DND-41 (cell line): Measurements from ENCODE around the gene KIFC3.

Experiments used
- ATAC-seq: fragments of 200-7000 bp; cut with Tn5 transposase; 3 replicates; pipeline ENCODE4 v1.9.1; 2021; ENCODE audit warnings: low read depth; ENCODE audit not compliant: insufficient read depth
- DNase-seq: peaks from one replicate; pipeline ENCODE4 v3.0.0-alpha.2; 2020
- H2AFZ ChIP-seq: 2 replicates; pipeline ENCODE4 v1.6.0; 2012; ENCODE audit warnings: low read depth, low read length
- H3K27ac ChIP-seq: 2 replicates; pipeline ENCODE4 v1.5.1; 2012; ENCODE audit warnings: low read length, inconsistent platforms
- H3K27me3 ChIP-seq: fragments of 200-600 bp; sonication (generic); 2 replicates; pipeline ENCODE4 v1.6.0; 2012; ENCODE audit warnings: low read length, mild to moderate bottlenecking, inconsistent platforms; ENCODE audit not compliant: insufficient read depth, poor library complexity
- H3K36me3 ChIP-seq: 2 replicates; pipeline ENCODE4 v1.5.1; 2012; ENCODE audit warnings: low read length, inconsistent platforms; ENCODE audit not compliant: insufficient read depth
- H3K4me1 ChIP-seq: 2 replicates; pipeline ENCODE4 v1.5.1; 2012; ENCODE audit warnings: mild to moderate bottlenecking, low read length; ENCODE audit not compliant: insufficient read depth
- H3K4me2 ChIP-seq: 2 replicates; pipeline ENCODE4 v1.6.0; 2012; ENCODE audit warnings: mild to moderate bottlenecking, moderate library complexity, low read length, inconsistent platforms; ENCODE audit not compliant: insufficient read depth
- H3K4me3 ChIP-seq, 2 experiments: fragments of 200-600 bp in 1 of 2; shearing (Covaris generic) in 1 of 2; 2 replicates each; pipeline ENCODE4 v1.5.1; 2012 to 2016; ENCODE audit warnings: inconsistent platforms in 2 of 2, low read length in 2 of 2, mild to moderate bottlenecking in 2 of 2, low read depth in 1 of 2, moderate library complexity in 1 of 2
- H3K79me2 ChIP-seq: 2 replicates; pipeline ENCODE4 v1.6.0; 2012; ENCODE audit warnings: low read length, inconsistent platforms; ENCODE audit not compliant: insufficient read depth
- H3K9ac ChIP-seq: 2 replicates; pipeline ENCODE4 v1.6.0; 2012; ENCODE audit warnings: low read depth, mild to moderate bottlenecking, inconsistent platforms, low read length, moderate library complexity
- H3K9me3 ChIP-seq: 2 replicates; pipeline ENCODE4 v1.5.1; 2012; ENCODE audit warnings: low read length, moderate library complexity, mild to moderate bottlenecking, inconsistent platforms; ENCODE audit not compliant: insufficient read depth, severe bottlenecking
- H4K20me1 ChIP-seq: 2 replicates; pipeline ENCODE4 v1.6.0; 2012; ENCODE audit warnings: low read length; ENCODE audit not compliant: insufficient read depth
- EZH2 ChIP-seq: IDR thresholded peaks from 3 replicates; pipeline ENCODE4 v1.6.1; 2012; ENCODE audit warnings: borderline replicate concordance, low read depth, mild to moderate bottlenecking, moderate library complexity, low read length, inconsistent platforms; ENCODE audit not compliant: severe bottlenecking
- TF ChIP-seq, protein P1 (sequence below): IDR thresholded peaks from 2 replicates; pipeline ENCODE4 v1.5.1; 2012; ENCODE audit warnings: borderline replicate concordance, low read length, moderate library complexity, mild to moderate bottlenecking; ENCODE audit not compliant: poor library complexity, severe bottlenecking; ENCODE audit errors: extremely low read depth

Gene KIFC3

DNA sequence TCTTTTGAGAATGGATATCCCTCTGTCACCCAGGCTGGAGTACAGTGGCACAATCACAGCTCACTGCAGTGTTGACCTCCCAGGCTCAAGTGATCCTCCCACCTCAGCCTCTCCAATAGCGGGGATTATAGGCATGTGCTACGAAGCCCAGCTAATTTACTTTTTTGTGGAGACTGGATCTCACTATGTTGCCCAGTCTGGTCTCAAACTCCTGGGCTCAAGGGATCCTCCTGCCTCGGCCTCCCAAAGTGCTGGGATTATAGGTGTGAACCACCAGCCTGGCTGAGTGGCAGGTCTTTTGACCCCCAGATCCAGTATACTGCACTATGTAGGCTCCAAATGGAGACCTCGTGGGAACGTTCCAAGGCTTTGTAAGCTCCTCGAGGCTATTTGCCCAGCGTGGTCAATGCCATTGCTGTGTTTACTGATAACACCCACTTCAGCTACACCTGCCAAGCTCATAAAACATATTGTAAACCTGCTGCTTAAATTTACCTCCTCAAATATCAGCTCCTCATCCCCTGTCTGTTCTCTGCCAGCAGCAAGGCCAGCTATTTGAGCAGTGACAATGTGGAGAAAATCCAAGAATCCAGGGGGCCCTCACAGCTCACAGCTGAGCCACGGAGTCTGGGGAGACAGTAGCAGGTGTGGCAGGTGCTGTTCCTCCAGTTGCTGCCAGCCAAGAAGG, 16.2 kb upstream of the KIFC3 start:
- H3K36me3 ChIP-seq: no peaks in the 10 kb centered on the region
- no peak overlapping the region for H3K4me2 ChIP-seq
- H4K20me1 ChIP-seq: no peaks in the 10 kb centered on the region
- no peak overlapping the region for H3K4me3 ChIP-seq
- TF ChIP-seq EZH2: no peak
- TF ChIP-seq, protein P1, sequence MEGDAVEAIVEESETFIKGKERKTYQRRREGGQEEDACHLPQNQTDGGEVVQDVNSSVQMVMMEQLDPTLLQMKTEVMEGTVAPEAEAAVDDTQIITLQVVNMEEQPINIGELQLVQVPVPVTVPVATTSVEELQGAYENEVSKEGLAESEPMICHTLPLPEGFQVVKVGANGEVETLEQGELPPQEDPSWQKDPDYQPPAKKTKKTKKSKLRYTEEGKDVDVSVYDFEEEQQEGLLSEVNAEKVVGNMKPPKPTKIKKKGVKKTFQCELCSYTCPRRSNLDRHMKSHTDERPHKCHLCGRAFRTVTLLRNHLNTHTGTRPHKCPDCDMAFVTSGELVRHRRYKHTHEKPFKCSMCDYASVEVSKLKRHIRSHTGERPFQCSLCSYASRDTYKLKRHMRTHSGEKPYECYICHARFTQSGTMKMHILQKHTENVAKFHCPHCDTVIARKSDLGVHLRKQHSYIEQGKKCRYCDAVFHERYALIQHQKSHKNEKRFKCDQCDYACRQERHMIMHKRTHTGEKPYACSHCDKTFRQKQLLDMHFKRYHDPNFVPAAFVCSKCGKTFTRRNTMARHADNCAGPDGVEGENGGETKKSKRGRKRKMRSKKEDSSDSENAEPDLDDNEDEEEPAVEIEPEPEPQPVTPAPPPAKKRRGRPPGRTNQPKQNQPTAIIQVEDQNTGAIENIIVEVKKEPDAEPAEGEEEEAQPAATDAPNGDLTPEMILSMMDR: no peak
- H3K9ac ChIP-seq: no peak overlapping the region
- H3K9me3 ChIP-seq: no peaks in the 10 kb centered on the region
- no peaks in the 10 kb centered on the region for H3K79me2 ChIP-seq
- no peaks in the 10 kb centered on the region for H3K27me3 ChIP-seq
- H2AFZ ChIP-seq: no peak overlapping the region
- no peak overlapping the region for H3K27ac ChIP-seq
- DNase-seq (no peak), ATAC-seq (no peak)
- H3K4me1 ChIP-seq: no peaks in the 10 kb centered on the region

DNA sequence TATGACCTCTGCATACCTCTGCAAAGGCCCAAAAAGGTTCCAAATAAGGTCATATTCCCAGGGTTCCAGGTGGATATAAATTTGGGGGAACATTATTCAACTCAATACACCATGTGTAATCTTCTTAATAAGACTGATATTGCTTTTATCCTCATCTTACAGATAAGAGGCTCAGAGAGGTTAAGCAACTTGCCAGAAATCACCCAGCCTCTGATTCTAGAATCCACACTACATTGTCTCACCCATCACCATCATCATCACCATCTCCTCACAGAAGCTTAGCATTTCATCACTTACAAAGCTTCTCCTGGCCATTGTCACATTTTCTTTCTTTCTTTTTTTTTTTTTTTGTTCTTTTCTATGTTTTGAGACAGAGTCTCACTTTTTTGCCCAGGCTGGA, 15.4 kb upstream of the KIFC3 start:
- no peak overlapping the region for H3K4me2 ChIP-seq
- H2AFZ ChIP-seq: no peak overlapping the region
- H3K4me1 ChIP-seq: no peaks in the 10 kb centered on the region
- DNase-seq: no peak
- H3K27me3 ChIP-seq: no peaks in the 10 kb centered on the region
- no peak overlapping the region for H3K27ac ChIP-seq
- H3K36me3 ChIP-seq: no peaks in the 10 kb centered on the region
- H3K9me3 ChIP-seq: no peaks in the 10 kb centered on the region
- H4K20me1 ChIP-seq: no peaks in the 10 kb centered on the region
- H3K79me2 ChIP-seq: no peaks in the 10 kb centered on the region
- no peak overlapping the region for H3K4me3 ChIP-seq
- no peak overlapping the region for H3K9ac ChIP-seq
- no peak for ATAC-seq
- no peak for TF ChIP-seq EZH2
- TF ChIP-seq, protein P1: no peak

DNA sequence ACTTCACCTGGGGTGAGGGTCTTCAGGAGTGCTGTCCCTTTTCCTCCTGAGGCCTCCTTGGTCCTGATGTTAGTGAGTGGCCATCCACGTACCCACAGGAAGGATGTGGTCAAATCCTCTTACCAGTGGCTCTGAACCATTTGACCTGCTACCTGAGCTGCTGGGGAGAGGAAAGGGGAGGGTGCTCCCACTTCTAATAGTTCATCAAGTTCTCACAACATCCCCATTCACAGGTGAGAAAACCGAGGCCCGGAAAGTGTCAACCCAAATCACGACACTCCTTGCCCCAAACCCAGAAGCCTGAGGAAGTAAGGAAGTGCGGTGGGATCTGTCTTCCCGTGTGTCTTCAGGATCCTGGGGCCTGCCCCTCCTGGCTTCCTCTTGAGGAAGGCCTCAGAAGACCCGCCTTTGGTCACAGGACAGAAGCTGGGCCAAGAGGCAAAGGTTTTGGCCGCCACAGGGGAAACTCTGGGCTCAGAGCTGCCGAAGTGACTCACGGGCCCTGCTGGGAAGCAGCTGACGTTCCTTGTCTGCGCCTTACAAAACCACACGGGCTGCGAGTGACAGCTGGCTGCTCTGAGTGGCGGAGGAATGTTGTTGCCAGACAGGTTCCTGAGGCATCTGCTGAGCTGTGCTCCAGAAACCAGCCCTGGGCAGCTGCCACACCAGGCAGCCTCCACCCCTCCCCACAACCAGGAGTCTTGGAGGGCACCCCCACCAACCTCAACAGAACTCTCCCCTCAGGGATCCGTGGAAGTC, 13.9 kb upstream of the KIFC3 start:
- H3K4me1 ChIP-seq: no peaks in the 10 kb centered on the region
- no peak overlapping the region for H3K4me3 ChIP-seq
- no peaks in the 10 kb centered on the region for H3K9me3 ChIP-seq
- peak; percentile 65 for DNase-seq
- no peak overlapping the region for H3K9ac ChIP-seq
- peak; percentile 91 for ATAC-seq
- H4K20me1 ChIP-seq: no peaks in the 10 kb centered on the region
- H3K79me2 ChIP-seq: no peaks in the 10 kb centered on the region
- H3K4me2 ChIP-seq: no peak overlapping the region
- H3K36me3 ChIP-seq: no peaks in the 10 kb centered on the region
- H2AFZ ChIP-seq: no peak overlapping the region
- no peak for TF ChIP-seq EZH2
- TF ChIP-seq, protein P1: no peak
- no peaks in the 10 kb centered on the region for H3K27me3 ChIP-seq
- no peak overlapping the region for H3K27ac ChIP-seq
